HG03159 (cell line): Measurements from ENCODE around the gene SH2D3A.
A peak's percentile ranks its signal among the peaks of the same experiment; 100 is the strongest.
"Not testable (repeated sequence)": the region's sequence is repeated elsewhere in the genome, so short reads cannot be mapped to it uniquely, and the experiment has no call there.

Experiments
- ATAC-seq: cut with Tn5 transposase; IDR thresholded peaks from one replicate; pipeline ENCODE4 v1.9.1; 2021; ENCODE audit warnings: mild to moderate bottlenecking, moderate library complexity; ENCODE audit not compliant: unreplicated experiment

The SH2D3A gene

DNA sequence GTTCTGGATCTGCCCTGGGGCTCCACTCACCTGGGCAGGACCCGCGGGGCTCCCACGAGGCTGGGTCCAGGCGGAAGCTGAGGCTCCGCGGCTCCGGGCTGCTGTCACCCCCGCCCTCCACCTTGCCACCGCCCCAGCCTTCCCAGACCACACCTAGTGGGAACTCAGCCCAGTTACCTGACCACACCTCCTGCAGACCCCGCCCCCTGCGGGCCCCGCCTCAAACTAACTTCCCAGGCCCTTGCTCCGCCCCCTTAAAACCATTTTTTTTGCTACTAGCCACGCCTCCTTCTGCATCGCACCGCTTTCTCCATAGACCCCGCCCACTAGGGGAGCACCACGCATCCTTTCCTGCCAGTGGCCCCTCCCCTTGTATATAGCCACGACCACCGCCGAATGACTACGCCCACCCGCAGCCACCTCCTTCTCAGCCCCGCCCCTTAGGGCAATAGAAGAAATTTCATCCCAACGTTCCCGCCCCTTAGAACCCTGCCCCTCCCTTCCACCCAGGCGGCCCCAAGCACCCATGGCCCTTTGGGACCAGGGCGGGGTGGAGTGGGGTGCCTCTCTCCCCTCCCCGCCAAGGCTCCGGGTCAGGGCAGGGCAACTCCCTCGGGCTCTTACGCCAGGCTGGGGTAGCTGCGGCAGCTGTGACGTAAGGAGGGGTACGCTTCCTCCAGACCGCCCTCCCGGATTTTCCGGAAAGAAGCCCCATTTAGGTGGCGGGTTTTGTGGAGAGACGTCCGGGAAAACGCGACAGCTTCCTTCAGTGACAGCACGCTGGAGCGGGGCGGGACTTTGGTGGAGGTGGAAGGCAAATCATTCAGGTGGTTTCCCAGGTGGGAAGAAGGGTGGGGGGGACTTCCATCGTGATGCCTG is at the start of gene SH2D3A:
Gene SH2D3A, minus strand, starts transcription at position 79 of the 879 bp plus-strand sequence. CDS start 3,687 bp downstream, outside the sequence.
- peak; percentile 64 for ATAC-seq

- no peak for ATAC-seq
Observed at GRCh38 chr19:6813659-6814058, 46.4 kb upstream of the SH2D3A start.

DNA sequence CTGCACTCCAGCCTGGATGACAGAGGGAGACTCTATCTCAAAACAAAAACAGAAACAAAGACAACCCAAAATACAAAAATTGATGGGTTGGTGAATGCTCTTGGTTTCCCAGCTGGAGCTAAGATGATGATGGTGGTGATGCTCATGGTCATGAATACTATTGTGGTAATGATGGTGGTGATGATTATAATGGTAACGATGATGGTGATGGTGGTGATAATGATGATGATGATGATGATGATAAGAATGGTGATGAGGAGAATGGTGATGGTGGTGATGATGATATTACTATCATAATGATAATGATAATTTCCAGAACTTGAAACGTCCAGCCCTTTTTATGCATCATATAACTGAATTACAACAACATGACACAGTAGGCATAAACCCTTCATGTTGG is 45.4 kb upstream of the SH2D3A start:
- no peak for ATAC-seq

GRCh38 chr19:6811906-6812305 is 44.7 kb upstream of the SH2D3A start:
- ATAC-seq: no peak

DNA sequence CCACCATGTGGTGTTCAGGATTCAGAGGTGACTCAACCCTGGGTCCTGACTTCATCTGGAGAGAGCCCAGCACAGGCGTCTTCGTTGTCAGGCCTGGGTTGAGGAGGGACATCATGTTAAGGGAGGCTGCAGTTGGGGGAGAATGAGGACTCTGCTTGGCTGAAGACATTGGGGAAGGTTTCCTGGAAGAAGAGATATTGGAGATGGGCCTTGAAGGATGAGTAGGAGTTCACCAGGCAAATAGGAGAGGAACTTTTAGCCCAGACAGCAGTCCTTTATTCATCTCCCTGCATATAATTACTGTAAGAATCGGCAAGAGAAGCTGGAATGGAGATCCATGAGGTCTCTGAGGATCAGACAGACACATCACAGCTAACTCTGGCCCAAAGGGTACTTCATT is 44.1 kb upstream of the SH2D3A start:
- ATAC-seq: no peak

DNA sequence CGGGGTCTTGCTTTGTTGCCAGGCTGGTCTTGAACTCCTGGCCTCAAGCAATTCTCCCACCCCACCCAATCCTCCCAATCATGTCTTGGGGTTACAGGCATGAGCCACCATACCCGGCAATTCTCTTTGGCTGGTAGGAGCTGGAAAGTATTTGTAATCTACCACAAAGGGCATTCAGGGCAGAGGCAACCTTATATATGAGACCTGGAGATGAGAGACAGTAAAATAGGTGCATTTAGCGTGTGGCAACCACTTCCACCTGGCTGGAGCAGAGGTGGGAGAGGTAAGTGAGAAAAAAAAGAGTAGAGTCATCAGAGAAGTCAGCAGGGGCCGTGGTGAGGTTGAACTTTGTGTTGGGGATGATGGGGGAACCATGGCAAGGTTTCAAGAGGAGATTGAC is 42.0 kb upstream of the SH2D3A start:
- no peak for ATAC-seq

GRCh38 chr19:6808494-6808893 is 41.3 kb upstream of the SH2D3A start:
- no peak for ATAC-seq

DNA sequence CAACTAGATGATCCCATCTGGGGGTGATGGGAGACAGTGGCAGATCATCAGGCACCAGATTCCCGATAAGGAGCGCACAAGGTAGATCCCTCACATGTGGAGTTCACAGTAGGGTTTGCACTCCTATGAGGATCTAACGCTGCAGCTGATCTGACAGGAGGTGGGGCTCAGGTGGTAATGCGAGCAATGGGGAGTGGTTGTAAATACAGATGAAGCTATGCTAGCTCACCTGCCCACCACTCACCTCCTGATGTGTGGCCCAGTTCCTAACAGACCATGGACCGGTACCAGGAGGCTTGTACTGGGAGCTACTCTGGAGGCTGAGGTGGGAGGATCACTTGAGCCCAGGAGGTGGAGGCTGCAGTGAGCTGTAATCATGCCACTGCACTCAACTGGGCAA is 40.1 kb upstream of the SH2D3A start:
- ATAC-seq: no peak

GRCh38 chr19:6806488-6806887 is 39.3 kb upstream of the SH2D3A start:
- no peak for ATAC-seq

- no peak for ATAC-seq
Observed at GRCh38 chr19:6803036-6803404, 35.8 kb upstream of the SH2D3A start.

DNA sequence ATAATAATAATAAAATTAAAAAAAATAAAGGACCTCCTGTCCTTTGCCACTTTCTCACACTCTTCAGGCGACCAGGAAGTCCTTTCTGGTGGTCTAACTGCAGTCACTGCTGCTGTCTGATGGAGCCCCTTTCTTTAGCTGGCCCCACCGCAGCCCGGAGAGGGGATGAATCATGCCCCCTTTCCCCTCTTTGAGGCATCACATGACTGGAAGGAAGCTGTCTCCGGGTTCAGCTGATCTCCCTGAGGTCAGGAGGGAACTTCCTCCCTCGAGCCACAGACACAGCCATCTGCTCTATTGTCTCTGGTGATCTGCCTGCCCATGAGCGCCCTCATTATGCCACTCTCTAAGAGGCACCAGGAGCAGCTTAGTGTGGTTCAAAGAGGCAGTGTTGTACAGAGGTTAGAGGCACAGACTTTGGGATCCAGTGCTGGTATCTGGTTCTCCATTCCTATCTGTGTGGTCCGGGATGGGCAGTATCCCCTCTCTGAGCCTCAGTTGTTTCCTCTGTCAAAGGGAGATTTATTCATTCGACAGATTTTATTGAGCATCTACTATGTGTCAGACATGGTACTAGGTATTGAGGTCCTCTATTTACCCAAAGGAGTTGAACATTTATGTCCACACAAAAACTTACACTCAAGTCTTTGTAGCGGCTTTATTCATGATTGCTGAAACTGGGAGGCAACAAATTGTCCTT is 35.3 kb upstream of the SH2D3A start:
- ATAC-seq: no peak

DNA sequence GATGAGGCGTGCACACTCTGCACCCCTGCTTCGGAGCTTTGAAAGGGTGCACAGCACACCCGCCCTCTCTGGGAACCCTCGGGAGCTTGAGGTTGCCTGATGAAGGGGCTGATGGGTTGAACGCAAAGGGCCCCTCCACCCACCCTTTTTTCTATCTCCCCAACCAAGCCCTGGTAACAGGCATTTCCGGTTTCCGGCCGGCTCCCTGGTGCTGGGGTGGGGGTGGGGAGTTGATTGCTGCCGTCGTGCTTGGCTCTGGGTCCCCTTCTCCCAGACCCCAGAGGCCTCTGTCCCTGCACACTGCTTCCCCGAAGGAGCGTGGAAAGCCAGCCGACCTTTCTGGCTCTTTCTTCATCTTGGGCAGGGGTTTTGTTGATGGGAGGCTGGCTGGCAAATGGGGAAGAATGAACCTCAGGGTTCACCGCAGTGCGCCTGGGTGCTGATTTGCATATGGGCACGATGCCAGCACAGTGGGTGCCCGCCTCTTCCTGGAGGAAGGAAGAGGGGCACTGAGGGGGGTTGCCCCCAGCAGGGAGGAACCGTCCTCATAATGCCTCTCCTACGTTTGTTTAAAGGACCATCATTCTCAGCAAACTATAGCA is 34.4 kb upstream of the SH2D3A start:
- ATAC-seq: no peak

GRCh38 chr19:6800991-6801484 is 33.8 kb upstream of the SH2D3A start:
- no peak for ATAC-seq

DNA sequence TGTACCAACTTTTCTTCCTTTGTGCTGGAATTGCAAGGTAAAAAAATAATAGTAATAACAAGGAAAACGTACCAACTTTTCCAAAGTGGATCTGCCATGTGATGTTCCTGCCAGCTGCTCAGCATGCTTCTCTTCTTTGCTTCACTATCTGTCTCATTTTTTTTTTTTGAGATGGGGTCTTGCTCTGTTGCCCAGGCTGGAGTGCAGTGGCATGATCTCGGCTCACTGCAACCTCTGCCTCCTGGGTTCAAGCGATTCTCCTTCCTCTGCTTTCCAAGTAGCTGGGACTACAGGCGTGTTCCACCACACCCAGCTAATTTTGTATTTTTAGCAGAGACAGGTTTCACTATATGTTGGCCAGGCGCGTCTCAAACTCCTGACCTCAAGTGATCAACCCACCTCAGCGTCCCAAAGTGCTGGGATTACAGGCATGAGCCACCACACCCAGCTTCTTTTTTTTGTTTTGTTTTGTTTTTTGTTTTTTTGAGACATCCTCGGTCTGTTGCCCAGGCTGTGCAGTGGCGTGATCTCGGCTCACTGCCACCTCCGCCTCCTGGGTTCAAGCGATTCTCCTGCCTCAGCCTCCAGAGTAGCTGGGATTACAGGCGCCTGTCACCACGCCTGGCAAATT is 33.0 kb upstream of the SH2D3A start:
- not testable (repeated sequence) for ATAC-seq

GRCh38 chr19:6797646-6798045 is 30.4 kb upstream of the SH2D3A start:
- ATAC-seq: no peak

DNA sequence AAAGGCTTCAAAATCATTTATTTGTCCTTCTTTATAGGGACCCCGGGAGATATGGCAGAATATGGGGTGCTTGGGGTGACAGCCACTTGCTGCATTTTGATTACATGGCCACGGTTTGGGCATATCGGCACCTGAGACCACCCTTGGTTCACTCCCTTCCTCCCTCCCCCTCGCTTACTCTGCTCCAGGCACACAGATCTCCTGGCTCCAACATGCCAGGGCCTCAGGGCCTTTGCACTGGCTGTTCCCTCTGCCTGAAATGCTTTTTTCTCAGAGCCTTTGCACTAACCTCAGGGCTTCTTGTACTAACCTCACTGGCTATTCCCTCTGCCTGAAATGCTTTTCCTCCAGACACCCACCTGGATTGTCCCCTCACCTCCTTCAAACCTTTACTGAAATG is 29.0 kb upstream of the SH2D3A start:
- no peak for ATAC-seq

DNA sequence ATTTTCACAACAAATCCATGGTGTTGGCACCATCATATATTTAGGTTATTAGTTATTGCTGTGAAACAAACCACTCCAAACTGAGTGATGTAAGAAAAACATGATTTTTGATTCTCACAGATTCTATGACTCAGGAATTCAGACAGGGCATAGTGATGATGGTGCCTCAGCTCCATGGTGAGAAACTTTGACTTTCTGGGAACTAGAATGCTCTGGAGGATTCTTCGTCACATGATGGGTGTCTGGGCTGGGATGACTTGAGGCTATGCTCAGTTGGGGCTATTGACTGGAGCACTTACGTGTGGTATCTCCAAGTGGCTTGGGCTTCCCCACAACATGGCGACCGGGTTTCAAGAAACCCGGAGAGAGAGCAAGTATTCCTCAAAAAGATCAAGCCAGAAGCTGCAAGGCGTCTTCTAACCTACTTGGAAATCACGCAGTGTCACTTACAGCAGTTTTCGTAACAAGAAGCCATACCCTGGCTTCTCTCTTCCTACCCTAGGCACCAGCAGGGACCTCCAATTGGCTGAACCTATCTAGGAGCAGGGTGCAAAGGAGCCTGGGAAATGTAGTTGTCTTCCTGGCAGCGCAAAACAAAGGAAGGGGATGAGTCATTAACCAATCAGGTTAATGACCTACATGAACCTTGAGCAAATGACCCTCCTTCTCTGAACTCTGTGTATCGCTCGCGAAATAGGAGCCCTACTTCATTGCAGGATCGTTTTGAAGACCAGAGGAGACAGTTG is 27.6 kb upstream of the SH2D3A start:
- no peak for ATAC-seq

DNA sequence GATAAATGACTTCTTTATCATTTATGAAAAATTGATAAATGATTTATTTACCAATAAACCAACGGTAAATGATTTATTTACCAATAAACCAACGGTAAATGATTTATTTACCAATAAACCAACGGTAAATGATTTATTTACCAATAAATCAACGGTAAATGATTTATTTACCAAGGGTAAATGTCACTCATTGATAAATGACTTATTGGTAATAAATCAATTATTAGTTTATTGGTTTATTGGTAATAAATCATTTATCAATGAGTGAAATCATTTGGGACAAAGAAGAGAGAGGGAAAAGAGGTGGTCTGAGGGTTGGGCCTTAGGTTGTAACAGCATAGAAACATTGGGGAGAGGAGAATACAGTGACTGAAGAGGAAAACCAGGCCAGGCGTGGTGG is 26.7 kb upstream of the SH2D3A start:
- no peak for ATAC-seq

GRCh38 chr19:6793411-6793810 is 26.2 kb upstream of the SH2D3A start:
- ATAC-seq: no peak

GRCh38 chr19:6791237-6791636 is 24.0 kb upstream of the SH2D3A start:
- no peak for ATAC-seq
